ENCODE measurements around the gene GPRC6A. TPM values are rescaled to one million over a fixed set of nuclear protein-coding genes. Genes with fewer than 3 reads are reported as not detected.

The GPRC6A gene
- total RNA-seq, 1 experiment from 2014 or later: not detected

DNA sequence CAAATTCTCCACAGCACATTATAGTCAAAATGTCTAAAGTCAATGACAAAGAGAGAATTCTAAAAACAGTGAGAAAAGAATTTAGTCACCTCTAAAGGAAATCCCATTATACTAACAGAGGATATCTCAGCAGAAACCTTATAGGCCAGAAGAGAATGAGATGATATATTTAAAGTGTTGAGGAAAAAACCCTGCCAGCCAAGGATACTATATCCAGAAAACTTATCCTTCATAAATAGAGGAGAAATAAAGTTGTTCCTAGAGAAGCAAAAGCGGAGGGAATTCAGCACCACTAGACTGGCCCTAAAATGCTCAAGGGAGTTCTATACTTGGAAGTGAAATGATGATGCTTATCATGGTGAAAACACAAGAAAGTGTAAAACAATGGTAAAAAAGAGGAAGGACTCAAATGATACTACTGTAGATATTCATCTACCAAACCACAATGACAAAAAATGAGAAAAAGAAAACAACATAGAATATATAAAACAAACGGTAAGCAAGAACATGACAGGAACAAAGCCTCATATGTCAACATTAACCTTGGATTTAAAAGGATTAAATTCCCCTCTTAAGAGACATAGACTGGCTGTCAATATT, 16.7 kb downstream of the GPRC6A start:
- no peaks in the 10 kb centered on the region for H3K27me3 Mint-ChIP-seq (ENCODE audit: low read depth)
- H4K91ac ChIP-seq (ENCODE audit: insufficient read length, low read depth, low read length): no peak overlapping the region
- H2BK12ac ChIP-seq (ENCODE audit: insufficient read length, low read depth, low read length): no peak overlapping the region
- H3K4me1 ChIP-seq (ENCODE audit: insufficient read depth, low read length): no peaks in the 10 kb centered on the region
- H4K20me1 ChIP-seq (ENCODE audit: control insufficient read depth, insufficient read depth, insufficient read length): no peaks in the 10 kb centered on the region
- no peak overlapping the region for H2BK120ac ChIP-seq (ENCODE audit: low read depth, low read length, poor library complexity, severe bottlenecking)
- H2AFZ ChIP-seq (ENCODE audit: low read length): no peak overlapping the region
- no peak overlapping the region for H3K23ac ChIP-seq (ENCODE audit: insufficient read length, low read depth, low read length)
- H3K27ac ChIP-seq (ENCODE audit: insufficient read length, low read depth, low read length): no peak overlapping the region
- no peak overlapping the region for H3K56ac ChIP-seq (ENCODE audit: insufficient read length, low read depth, low read length)
- H3K79me2 ChIP-seq (ENCODE audit: insufficient read depth, low read length): no peaks in the 10 kb centered on the region
- peaks cover 18 to 21% of the 10 kb centered on the region in 2 experiments; a peak in 4 of 5 replicates for H3K9me3 Mint-ChIP-seq
- TF ChIP-seq, protein P1, sequence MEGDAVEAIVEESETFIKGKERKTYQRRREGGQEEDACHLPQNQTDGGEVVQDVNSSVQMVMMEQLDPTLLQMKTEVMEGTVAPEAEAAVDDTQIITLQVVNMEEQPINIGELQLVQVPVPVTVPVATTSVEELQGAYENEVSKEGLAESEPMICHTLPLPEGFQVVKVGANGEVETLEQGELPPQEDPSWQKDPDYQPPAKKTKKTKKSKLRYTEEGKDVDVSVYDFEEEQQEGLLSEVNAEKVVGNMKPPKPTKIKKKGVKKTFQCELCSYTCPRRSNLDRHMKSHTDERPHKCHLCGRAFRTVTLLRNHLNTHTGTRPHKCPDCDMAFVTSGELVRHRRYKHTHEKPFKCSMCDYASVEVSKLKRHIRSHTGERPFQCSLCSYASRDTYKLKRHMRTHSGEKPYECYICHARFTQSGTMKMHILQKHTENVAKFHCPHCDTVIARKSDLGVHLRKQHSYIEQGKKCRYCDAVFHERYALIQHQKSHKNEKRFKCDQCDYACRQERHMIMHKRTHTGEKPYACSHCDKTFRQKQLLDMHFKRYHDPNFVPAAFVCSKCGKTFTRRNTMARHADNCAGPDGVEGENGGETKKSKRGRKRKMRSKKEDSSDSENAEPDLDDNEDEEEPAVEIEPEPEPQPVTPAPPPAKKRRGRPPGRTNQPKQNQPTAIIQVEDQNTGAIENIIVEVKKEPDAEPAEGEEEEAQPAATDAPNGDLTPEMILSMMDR (conservative IDR thresholded peaks at IDR 0.05): no peak
- no peaks in the 10 kb centered on the region for H3K23me2 ChIP-seq (ENCODE audit: insufficient read length, low read depth, low read length, poor library complexity, severe bottlenecking)
- WGBS (ENCODE audit: extremely low coverage, insufficient read length, low lambda C conversion rate): no CpG with 5 or more reads among the region's 2 CpGs
- peaks cover 2 to 12% (median 3%) of the 10 kb centered on the region in 3 experiments; a peak in 3 of 7 replicates for H3K36me3 Mint-ChIP-seq (ENCODE audit: insufficient read depth in 1 of 3, low read depth in 3 of 3)
- DNase-seq: no peak
- H3K4me2 ChIP-seq (ENCODE audit: insufficient read depth, insufficient read length, low read length): no peak overlapping the region
- H3K79me1 ChIP-seq (ENCODE audit: insufficient read depth, low read depth, low read length, poor library complexity, severe bottlenecking): no peaks in the 10 kb centered on the region
- no peak overlapping the region for H2BK15ac ChIP-seq (ENCODE audit: low read depth, low read length)
- no peak overlapping the region for H3T11ph ChIP-seq (ENCODE audit: low read length)
- H3K9ac ChIP-seq (ENCODE audit: extremely low read depth, insufficient read length, low read length): no peak overlapping the region
- H3K9me3 ChIP-seq (ENCODE audit: control insufficient read depth, low read depth, low read length): no peaks in the 10 kb centered on the region
- no peak overlapping the region for H4K5ac ChIP-seq (ENCODE audit: insufficient read length, low read depth, low read length)
- H3K27ac Mint-ChIP-seq: no peak overlapping the region
- peaks cover 0 to 5% of the 10 kb centered on the region in 2 experiments; a peak in 1 of 4 replicates for H3K4me1 Mint-ChIP-seq
- H2BK20ac ChIP-seq (ENCODE audit: low read depth, low read length, poor library complexity, severe bottlenecking): no peak overlapping the region
- no peaks in the 10 kb centered on the region for H3K27me3 ChIP-seq (ENCODE audit: insufficient read depth, low read length)
- no peak overlapping the region for H3K18ac ChIP-seq (ENCODE audit: insufficient read length, low read depth, low read length)
- no peak overlapping the region for H3K4ac ChIP-seq (ENCODE audit: low read depth, low read length)
- H2AK5ac ChIP-seq (ENCODE audit: insufficient read length, low read length): no peak overlapping the region
- H3K4me3 Mint-ChIP-seq: no peak overlapping the region
- no peak overlapping the region for H3K14ac ChIP-seq (ENCODE audit: insufficient read depth, low read length)
- H2BK5ac ChIP-seq (ENCODE audit: insufficient read length, low read length): no peak overlapping the region
- no peak overlapping the region for H4K8ac ChIP-seq (replicated peaks; ENCODE audit: insufficient read length, low read depth, low read length)

All from H9 (cell line).